B cell (primary cell): ENCODE data around the gene RTTN. TPM values are rescaled to one million over a fixed set of nuclear protein-coding genes. Genes with fewer than 3 reads are reported as not detected.

Source experiments
- ATAC-seq: fragments of 200-7000 bp; cut with Tn5 transposase; one replicate; pipeline ENCODE4 v1.10.0; 2021; ENCODE audit warnings: low read depth, mild to moderate bottlenecking, moderate number of reproducible peaks, moderate library complexity
- CTCF ChIA-PET: fragments of 350-600 bp; sonication (Branson Sonifier 250); formaldehyde crosslinking; loops from one replicate; lab custom pipeline; 2021; ENCODE audit warnings: antibody characterized with exemption, inconsistent platforms; lab: Charles Lee
- POLR2A ChIA-PET: fragments of 350-600 bp; sonication (Branson Sonifier 250); formaldehyde crosslinking; loops from one replicate; lab custom pipeline; 2021; ENCODE audit warnings: antibody characterized with exemption; lab: Charles Lee
- DNase-seq: peaks from one replicate; pipeline ENCODE4 v3.0.0; 2013
- H2AFZ ChIP-seq: 2 replicates; pipeline ENCODE4 v1.6.1; 2012; ENCODE audit warnings: mild to moderate bottlenecking, low read depth, low read length; ENCODE audit not compliant: insufficient read depth, poor library complexity, severe bottlenecking
- H3K27ac ChIP-seq, 2 donors: 1 replicate in 1 of 2; 2 replicates in 1 of 2; pipeline ENCODE4 v1.5.1; 2012 to 2013; ENCODE audit warnings: low read length in 2 of 2, mild to moderate bottlenecking in 2 of 2, moderate library complexity in 1 of 2
- H3K27me3 ChIP-seq, 4 experiments: fragments of 200-600 bp in 1 of 4; sonication (generic) in 1 of 4; replicated peaks in 1 of 4; 1 replicate in 2 of 4; 2 replicates in 2 of 4; pipeline versions ENCODE4 v1.6.1 to v1.7.0; 2013 to 2016; ENCODE audit warnings: low read length in 3 of 4, mild to moderate bottlenecking in 2 of 4, mixed read lengths in 1 of 4, moderate library complexity in 1 of 4; ENCODE audit not compliant: insufficient read depth in 4 of 4, control insufficient read depth in 3 of 4; ENCODE audit errors: control extremely low read depth in 1 of 4
- H3K36me3 ChIP-seq, 2 experiments: replicated peaks in 1 of 2; 1 replicate in 1 of 2; 2 replicates in 1 of 2; pipeline versions ENCODE4 v1.6.1 to v1.7.1; 2013; ENCODE audit warnings: low read length in 1 of 2; ENCODE audit not compliant: insufficient read depth in 2 of 2, control insufficient read depth in 1 of 2; ENCODE audit errors: control extremely low read depth in 1 of 2, extremely low read depth in 1 of 2
- H3K4me1 ChIP-seq, 2 donors: fragments of 200-600 bp in 1 of 2; sonication (generic) in 1 of 2; 1 replicate in 1 of 2; 2 replicates in 1 of 2; pipeline versions ENCODE4 v1.5.1 to v1.6.1; 2013 to 2017; ENCODE audit warnings: low read length in 2 of 2; ENCODE audit not compliant: control insufficient read depth in 2 of 2, insufficient read depth in 2 of 2
- H3K4me2 ChIP-seq: replicated peaks from 2 replicates; pipeline ENCODE3; 2012; ENCODE audit warnings: mild to moderate bottlenecking, low read depth, low read length; ENCODE audit not compliant: poor library complexity, severe bottlenecking
- H3K4me3 ChIP-seq, 5 experiments: fragments of 200-600 bp in 1 of 5; sonication (generic) in 1 of 5; 1 replicate in 3 of 5; 2 replicates in 2 of 5; pipeline versions ENCODE4 v1.5.1 to v1.7.0; 2011 to 2016; ENCODE audit warnings: low read length in 4 of 5, mild to moderate bottlenecking in 4 of 5, low read depth in 2 of 5, control low read depth in 1 of 5, moderate library complexity in 1 of 5; ENCODE audit not compliant: insufficient read depth in 1 of 5; ENCODE audit errors: control extremely low read depth in 1 of 5, extremely low read depth in 1 of 5
- H3K79me2 ChIP-seq: fragments of 200-600 bp; sonication (generic); one replicate; pipeline ENCODE4 v1.6.0; 2016; ENCODE audit warnings: low read length; ENCODE audit not compliant: control insufficient read depth, insufficient read depth
- H3K9ac ChIP-seq: fragments of 200-600 bp; sonication (generic); 2 replicates; pipeline ENCODE4 v1.6.1; 2017; ENCODE audit warnings: mild to moderate bottlenecking, low read length, moderate library complexity
- H3K9me3 ChIP-seq, 3 donors: one replicate each; pipeline versions ENCODE4 v1.6.1 to v1.7.1; 2013; ENCODE audit warnings: low read length in 2 of 3; ENCODE audit not compliant: control insufficient read depth in 2 of 3, insufficient read depth in 1 of 3; ENCODE audit errors: control extremely low read depth in 1 of 3
- H4K20me1 ChIP-seq: 2 replicates; pipeline ENCODE4 v1.6.0; 2012; ENCODE audit warnings: mild to moderate bottlenecking, low read length; ENCODE audit not compliant: insufficient read depth, control insufficient read depth, poor library complexity, severe bottlenecking
- H3K27ac Mint-ChIP-seq: one replicate; pipeline ENCODE4 v1.8.0; 2021; ENCODE audit warnings: mixed read lengths
- H3K27me3 Mint-ChIP-seq: one replicate; pipeline ENCODE4 v1.8.0; 2021; ENCODE audit warnings: mixed read lengths
- H3K4me1 Mint-ChIP-seq: one replicate; pipeline ENCODE4 v1.8.0; 2021; ENCODE audit warnings: mixed read lengths
- H3K4me3 Mint-ChIP-seq: one replicate; pipeline ENCODE4 v1.8.0; 2021; ENCODE audit warnings: mixed read lengths
- H3K9me3 Mint-ChIP-seq: one replicate; pipeline ENCODE4 v1.8.0; 2022; ENCODE audit warnings: mixed read lengths; ENCODE audit not compliant: insufficient read depth
- EZH2 ChIP-seq: IDR thresholded peaks from 2 replicates; pipeline ENCODE4 v1.6.1; 2012; ENCODE audit warnings: borderline replicate concordance, low read depth, mild to moderate bottlenecking, moderate library complexity, low read length; ENCODE audit not compliant: insufficient read depth, poor library complexity, severe bottlenecking
- WGBS: methylation state at CpG from one replicate; pipeline ENCODE4 v1.1.5; 2013; ENCODE audit warnings: missing lambda C conversion rate; ENCODE audit not compliant: insufficient coverage; 5-methylcytosine and 5-hydroxymethylcytosine counted together
- intact Hi-C: fragments of 100-400 bp; cut with micrococcal nuclease; formaldehyde crosslinking; loops from one replicate; pipeline ENCODE4 v1.10.0; 2022
- polyA minus RNA-seq: library from RNA; depleted of rRNA, polyadenylated mRNA; stranded (reverse); fragments of >200 nt; gene quantifications from 2 replicates; pipeline ENCODE4 v1.2.3, GENCODE V29; 2012
- polyA plus RNA-seq: library from polyadenylated mRNA; depleted of rRNA; stranded (reverse); fragments of >200 nt; gene quantifications from 2 replicates; pipeline ENCODE4 v1.2.3, GENCODE V29; 2012
- total RNA-seq, 2 donors: library from RNA; stranded (reverse); fragments of 120-200 nt in 1 of 2; gene quantifications; 1 replicate in 1 of 2; 2 replicates in 1 of 2; pipeline versions ENCODE4 v1.2.3 to v1.2.4, GENCODE V29; 2013 to 2022
- TF ChIP-seq, protein P1 (sequence below): fragments of 200-600 bp; IDR thresholded peaks from one replicate; pipeline ENCODE4 v1.8.0; 2022; ENCODE audit warnings: antibody characterized with exemption, mild to moderate bottlenecking

Gene RTTN, protein sequence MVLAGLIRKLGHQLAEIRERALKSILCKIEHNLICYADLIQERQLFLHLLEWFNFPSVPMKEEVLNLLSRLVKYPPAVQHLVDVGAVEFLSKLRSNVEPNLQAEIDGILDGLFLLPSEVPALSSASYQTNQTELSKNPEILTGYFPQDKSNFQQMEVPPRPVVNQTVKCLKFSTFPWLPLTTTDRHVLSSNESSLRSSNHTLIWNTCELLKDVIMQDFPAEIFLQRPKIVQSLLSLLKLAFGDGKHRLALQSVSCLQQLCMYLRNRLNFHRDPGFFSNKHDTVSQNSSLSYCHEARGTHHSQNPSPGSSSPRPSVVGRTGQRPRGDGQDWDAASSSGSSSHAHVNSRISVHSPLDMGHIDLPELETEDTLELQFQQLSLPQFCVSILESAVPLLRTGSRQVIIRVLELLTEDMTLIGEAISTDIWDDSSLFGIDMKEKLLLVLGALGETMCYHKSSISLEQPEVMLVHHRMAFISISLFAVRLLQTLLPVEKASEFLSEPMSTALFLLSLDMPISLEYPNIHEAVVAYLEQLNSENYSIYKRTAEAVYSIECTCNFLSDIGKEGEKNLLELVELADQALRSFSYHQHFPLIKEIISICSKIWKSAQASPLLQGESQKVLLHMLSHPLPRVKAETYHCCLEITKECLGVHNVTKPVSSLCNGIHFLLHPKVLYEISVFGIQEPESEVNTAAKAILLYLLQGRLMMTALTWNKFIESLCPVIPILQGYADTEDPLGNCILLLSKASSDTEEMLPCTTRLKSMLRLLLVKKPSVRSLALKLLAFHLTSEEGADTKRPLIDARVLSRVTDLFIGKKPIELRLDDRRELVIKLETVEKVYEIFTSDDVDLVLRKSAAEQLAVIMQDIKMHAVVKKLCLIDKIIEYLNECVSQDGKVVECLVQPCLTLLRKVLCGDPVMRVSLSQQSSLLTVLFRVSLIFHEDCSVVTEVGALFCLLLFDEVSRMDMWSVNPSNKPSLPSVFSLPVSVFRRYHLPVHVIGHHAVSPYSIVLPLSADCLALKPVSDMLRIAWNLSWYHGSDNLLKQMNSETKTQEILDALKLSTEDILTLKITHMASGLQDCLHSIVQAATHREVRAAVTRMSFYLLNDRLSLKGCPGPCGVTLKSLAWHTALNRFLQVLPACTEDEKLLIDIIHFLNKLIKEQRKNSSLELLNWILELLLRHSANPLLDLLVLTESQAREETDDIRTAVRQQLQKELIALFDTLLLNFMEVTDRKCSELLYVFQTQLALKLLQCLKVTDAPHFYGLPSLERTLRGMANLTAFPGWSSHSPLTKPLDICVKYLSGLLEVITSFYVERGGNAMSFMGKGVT (N-terminal part only)
- 37.7 and 41.2 TPM in 2 replicates for total RNA-seq
- 29.8 TPM for total RNA-seq (2013)
- polyA plus RNA-seq: 10.0 and 11.6 TPM in 2 replicates
- 21.6 and 24.8 TPM in 2 replicates for polyA minus RNA-seq

DNA sequence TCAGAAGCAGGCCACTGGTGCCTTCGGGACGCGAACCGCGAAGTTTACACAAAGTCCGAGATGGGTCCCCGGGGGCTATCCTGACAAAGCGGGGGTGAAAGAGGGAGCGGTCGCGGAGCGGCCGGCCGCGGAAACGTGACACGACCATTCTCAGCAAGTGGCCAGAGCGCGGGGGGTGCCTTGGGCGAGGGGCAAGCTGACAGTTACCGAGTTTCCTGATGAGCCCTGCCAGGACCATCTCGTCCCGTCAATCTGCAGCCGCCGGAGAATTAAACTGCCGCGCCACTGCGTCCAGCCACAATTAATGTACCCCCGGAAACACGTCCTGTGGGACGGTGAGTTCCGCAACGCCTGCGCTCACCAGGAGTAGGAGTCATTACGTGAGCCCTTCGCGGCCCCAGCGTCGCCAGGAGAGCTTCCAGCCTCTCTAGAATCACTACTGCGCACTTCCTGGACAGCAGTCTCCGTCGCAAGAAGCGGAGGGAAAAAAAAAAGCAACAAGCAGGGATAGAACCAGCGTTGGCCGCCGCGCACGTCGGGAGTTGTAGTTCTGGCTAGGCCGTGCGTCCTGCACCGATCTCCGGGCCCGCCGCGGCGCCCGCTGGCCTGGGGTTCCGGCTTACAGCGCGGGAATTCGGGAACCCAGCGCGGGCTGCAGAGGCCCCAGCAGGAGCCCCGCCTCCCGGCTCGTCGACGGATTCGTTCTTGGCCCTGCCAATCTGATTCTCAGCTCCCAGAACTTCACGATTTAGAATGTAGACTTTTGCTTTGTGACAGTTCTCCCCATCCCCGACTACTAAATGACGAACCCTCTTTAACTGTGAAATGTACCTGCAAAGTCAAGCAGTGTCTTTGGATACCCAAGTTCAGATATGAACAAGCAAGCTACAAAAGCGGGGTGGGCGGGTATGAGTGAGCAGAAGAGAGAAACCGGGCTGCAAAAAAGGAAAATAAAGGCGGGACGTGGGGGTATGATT lies at the start of gene RTTN:
TSS of gene RTTN (minus strand) at position 267 of the 977 bp plus-strand sequence. CDS start at position 238, 29 bp downstream.
- Histone ChIP-seq H3K79me2 (no peaks in the 10 kb centered on the region), H3K27me3 (peaks cover 0 to 3% (median 1%) of the 10 kb centered on the region in 4 experiments), H3K9me3 (no peaks in the 10 kb centered on the region), H3K4me1 (peaks cover 7 to 12% of the 10 kb centered on the region in 2 donors), H3K9ac (peak within 1 kb of the TSS; percentile 81), H3K4me3 (peak within 1 kb of the TSS; percentile 65 to 90 (median 85)), H3K27ac (peak within 1 kb of the TSS; percentile 88 to 92), H3K36me3 (peaks cover 1 to 4% of the 10 kb centered on the region in 2 experiments), H4K20me1 (no peaks in the 10 kb centered on the region), H3K4me2 (peak within 1 kb of the TSS; percentile 81), H2AFZ (peak within 1 kb of the TSS; percentile 92)
- no peaks in the 10 kb centered on the region for H3K9me3 Mint-ChIP-seq
- WGBS: under 1% methylated on average over 74 of the region's 78 CpGs
- peaks cover 23% of the 10 kb centered on the region for H3K4me1 Mint-ChIP-seq
- ATAC-seq (peak; percentile 94), DNase-seq (peak; percentile 95)
- H3K27ac Mint-ChIP-seq: peak within 1 kb of the TSS; percentile 99
- peak within 1 kb of the TSS; percentile 89 for H3K4me3 Mint-ChIP-seq
- ChIA-PET POLR2A (no interaction called here), CTCF (interaction anchor here (0.8 to 2.4 kb wide), 2 partner anchors 10 to 285 kb away, joined by 3 to 14 read pairs; no protein-coding TSS in a partner anchor)
- H3K27me3 Mint-ChIP-seq: no peaks in the 10 kb centered on the region
- intact Hi-C loops: loop anchor here (1.0 kb wide), 1 partner anchor 1490 kb away; the partner anchor contains the start of gene TMX3
- no peak for TF ChIP-seq EZH2
- TF ChIP-seq, protein P1, sequence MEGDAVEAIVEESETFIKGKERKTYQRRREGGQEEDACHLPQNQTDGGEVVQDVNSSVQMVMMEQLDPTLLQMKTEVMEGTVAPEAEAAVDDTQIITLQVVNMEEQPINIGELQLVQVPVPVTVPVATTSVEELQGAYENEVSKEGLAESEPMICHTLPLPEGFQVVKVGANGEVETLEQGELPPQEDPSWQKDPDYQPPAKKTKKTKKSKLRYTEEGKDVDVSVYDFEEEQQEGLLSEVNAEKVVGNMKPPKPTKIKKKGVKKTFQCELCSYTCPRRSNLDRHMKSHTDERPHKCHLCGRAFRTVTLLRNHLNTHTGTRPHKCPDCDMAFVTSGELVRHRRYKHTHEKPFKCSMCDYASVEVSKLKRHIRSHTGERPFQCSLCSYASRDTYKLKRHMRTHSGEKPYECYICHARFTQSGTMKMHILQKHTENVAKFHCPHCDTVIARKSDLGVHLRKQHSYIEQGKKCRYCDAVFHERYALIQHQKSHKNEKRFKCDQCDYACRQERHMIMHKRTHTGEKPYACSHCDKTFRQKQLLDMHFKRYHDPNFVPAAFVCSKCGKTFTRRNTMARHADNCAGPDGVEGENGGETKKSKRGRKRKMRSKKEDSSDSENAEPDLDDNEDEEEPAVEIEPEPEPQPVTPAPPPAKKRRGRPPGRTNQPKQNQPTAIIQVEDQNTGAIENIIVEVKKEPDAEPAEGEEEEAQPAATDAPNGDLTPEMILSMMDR: no peak
